AG09309 (cell line): Measurements from ENCODE around the gene PTPRN2.
"Not testable (repeated sequence)": the region's sequence is repeated elsewhere in the genome, so short reads cannot be mapped to it uniquely, and the experiment has no call there.

Experiments
- DNase-seq: peaks from one replicate; pipeline ENCODE4 v3.0.0-alpha.2; 2010; ENCODE audit warnings: low read depth
- H3K4me3 ChIP-seq: 2 replicates; pipeline ENCODE4 v1.5.1; 2011; ENCODE audit warnings: mild to moderate bottlenecking, low read depth, low read length, moderate library complexity; ENCODE audit not compliant: control insufficient read depth
- TF ChIP-seq, protein P1 (sequence below): IDR thresholded peaks from 2 replicates; pipeline ENCODE4 v1.5.1; 2011; ENCODE audit warnings: mild to moderate bottlenecking, low read depth, low read length, inconsistent platforms; ENCODE audit not compliant: insufficient read depth, control insufficient read depth; ENCODE audit errors: missing control alignments

Gene PTPRN2

DNA sequence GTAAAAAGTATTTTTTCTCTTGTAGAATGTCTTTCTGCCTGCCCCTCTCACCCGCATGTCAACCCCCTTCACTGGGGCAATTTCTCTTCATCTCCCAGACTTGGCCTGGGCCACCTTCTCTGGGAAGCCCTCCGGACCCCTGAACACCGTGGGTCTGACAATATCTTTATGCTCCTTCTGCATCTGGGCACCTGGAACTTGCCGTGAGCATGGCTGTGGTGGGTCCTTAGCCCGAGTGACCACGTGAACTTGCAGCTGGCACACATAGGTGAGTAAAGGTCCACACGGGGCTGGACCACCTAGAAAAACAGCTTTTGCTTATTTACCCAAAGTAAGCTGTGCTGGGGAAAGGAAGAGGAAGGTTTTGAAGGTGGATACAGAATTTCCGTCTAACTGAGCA, 650.6 kb downstream of the PTPRN2 start:
- no peak for DNase-seq
- H3K4me3 ChIP-seq, result no peak overlapping the region
- TF ChIP-seq, protein P1, sequence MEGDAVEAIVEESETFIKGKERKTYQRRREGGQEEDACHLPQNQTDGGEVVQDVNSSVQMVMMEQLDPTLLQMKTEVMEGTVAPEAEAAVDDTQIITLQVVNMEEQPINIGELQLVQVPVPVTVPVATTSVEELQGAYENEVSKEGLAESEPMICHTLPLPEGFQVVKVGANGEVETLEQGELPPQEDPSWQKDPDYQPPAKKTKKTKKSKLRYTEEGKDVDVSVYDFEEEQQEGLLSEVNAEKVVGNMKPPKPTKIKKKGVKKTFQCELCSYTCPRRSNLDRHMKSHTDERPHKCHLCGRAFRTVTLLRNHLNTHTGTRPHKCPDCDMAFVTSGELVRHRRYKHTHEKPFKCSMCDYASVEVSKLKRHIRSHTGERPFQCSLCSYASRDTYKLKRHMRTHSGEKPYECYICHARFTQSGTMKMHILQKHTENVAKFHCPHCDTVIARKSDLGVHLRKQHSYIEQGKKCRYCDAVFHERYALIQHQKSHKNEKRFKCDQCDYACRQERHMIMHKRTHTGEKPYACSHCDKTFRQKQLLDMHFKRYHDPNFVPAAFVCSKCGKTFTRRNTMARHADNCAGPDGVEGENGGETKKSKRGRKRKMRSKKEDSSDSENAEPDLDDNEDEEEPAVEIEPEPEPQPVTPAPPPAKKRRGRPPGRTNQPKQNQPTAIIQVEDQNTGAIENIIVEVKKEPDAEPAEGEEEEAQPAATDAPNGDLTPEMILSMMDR, result no peak

DNA sequence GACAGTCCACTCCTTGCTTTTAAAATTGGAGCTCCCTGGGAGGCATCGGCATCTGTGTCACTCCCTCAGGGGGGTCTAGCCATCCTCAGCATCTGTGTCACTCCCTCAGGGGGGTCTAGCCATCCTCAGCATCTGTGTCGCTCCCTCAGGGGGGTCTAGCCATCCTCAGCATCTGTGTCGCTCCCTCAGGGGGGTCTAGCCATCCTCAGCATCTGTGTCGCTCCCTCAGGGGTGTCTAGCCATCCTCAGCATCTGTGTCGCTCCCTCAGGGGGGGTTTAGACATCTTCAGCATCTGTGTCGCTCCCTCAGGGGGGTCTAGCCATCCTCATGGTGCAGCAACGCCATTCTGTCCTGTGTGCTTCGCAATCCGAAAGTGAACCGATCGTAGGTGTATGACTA, 651.9 kb downstream of the PTPRN2 start:
- not testable (repeated sequence) for H3K4me3 ChIP-seq, DNase-seq

DNA sequence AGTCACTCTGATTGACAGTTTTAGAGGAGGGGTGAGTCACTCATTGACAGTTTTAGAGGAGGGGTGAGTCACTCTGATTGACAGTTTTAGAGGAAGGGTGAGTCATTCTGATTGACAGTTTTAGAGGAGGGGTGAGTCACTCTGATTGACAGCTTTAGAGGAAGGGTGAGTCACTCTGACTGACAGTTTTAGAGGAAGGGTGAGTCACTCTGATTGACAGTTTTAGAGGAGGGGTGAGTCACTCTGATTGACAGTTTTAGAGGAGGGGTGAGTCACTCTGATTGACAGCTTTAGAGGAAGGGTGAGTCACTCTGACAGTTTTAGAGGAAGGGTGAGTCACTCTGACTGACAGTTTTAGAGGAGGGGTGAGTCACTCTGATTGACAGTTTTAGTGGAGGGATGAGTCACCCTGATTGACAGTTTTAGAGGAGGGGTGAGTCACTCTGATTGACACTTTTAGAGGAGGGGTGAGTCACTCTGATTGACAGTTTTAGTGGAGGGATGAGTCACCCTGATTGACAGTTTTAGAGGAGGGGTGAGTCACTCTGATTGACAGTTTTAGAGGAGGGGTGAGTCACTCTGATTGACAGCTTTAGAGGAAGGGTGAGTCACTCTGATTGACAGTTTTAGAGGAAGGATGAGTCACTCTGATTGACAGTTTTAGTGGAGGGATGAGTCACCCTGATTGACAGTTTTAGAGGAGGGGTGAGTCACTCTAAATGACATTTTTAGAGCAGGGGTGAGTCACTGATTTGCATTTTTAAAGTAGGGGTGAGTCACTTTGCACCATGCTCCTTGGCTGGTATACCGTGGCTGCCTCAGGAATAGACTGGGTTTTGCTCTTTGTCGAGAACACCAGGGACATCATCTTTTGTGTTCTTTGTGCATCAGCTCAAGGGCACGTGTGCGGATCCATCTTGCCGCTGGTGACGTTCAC, 654.1 kb downstream of the PTPRN2 start:
- DNase-seq, H3K4me3 ChIP-seq: not testable (repeated sequence)

DNA sequence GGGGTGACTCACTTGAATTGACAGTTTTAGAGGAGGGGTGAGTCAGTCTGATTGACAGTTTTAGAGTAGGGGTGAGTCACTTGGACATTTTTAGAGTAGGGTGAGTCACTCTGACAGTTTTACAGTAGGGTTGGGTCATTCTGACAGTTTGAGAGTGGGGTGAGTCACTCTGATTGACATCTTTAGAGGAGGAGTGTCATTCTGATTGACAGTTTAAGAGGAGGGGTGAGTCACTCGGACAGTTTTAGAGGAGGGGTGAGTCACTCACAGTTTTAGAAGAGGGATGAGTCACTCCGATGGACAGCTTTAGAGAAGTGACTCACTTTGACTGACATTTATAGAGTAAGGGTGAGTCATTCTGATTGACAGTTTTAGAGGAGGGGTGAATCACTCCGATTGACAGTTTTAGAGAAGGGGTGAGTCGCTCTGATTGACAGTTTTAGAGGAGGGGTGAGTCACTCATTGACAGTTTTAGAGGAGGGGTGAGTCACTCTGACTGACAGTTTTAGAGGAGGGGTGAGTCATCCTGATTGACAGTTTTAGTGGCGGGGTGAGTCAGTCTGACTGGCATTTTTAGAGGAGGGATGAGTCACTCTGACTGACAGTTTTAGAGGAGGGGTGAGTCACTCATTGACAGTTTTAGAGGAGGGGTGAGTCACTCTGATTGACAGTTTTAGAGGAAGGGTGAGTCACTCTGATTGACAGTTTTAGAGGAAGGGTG, 655.0 kb downstream of the PTPRN2 start:
- no peak for DNase-seq
- no peak overlapping the region for H3K4me3 ChIP-seq
- TF ChIP-seq, protein P1, result no peak

DNA sequence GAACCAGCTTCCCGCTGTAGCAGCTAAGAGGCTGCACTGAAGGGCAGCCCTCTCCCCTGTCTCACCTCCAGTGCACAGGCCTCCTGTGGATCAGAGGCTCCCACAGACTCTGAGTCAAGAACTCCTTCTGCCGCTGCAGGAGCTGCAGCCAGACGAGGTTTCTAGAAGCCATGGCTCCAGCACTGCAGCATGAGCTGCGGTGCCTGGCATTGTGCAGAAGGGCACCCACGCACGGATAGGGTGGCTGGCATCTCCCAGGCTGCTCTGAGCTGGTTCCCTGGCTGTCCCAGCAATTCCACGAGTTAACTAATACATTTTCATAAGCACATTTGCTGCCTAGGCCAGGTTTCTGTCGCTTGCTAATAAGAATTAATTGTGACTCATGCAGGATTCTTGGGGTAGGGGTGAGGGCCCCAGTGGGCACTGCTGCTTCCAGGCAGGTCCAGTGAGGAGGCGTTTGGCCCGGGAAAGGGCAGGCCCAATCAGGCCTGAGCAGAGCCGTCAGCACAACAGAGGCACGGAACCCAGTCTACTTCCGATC, 656.6 kb downstream of the PTPRN2 start:
- DNase-seq, result no peak
- H3K4me3 ChIP-seq, result no peak overlapping the region
- TF ChIP-seq, protein P1, result no peak

DNA sequence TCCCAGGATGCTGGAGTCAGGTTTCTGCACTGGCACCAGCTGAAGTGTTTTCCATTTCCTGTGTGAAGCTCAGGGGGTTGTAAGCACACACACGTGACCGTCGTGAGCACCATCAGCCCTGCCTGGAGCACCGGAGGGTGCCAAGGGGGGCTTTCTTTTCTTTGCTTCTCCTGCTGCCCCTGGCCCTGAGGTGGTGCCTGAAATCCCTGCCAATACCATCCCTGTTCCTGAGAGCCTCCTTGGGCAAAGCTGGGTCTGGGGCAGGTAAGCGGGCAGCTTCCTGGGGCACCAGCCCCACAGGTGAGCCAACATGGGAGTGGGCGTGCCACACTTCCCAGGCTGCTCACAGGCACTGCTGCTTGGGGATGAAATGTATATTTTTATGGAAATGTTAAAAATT, 657.2 kb downstream of the PTPRN2 start:
- no peak for DNase-seq
- H3K4me3 ChIP-seq, result no peak overlapping the region
- TF ChIP-seq, protein P1, result no peak

DNA sequence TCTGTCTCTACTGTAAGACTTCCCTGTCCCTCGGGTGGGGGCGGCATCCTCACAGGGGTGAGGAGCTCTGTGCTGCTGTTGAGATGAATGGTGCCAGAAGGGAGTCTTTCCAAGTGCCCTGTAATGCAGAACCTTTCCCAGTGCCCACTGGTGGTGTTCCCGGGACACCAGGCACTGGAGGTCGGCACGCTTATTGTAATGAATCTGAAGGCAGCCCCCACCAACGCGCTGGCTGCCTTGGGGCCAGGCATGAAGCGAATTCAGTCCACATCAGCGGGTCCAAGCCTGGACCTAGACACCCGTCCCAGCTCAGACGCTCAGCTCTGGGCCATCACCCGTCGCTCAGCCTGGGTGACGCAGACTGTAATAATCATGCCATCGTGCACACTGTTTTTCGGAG, 658.0 kb downstream of the PTPRN2 start:
- H3K4me3 ChIP-seq, result no peak overlapping the region
- TF ChIP-seq, protein P1, result no peak

More for the DNA sequence above, 658.0 kb downstream of the PTPRN2 start:
- no peak for DNase-seq
